ENCODE results near the gene LFNG.

LFNG gene

GRCh38 chr7:2519119-2519930, at the start of gene LFNG:
Gene LFNG, plus strand, starts transcription at chr7:2519774. Its CDS starts 88 bp downstream, at chr7:2519862.
- DNase-seq (ENCODE audit: low spot score): peak; percentile 87

DNA sequence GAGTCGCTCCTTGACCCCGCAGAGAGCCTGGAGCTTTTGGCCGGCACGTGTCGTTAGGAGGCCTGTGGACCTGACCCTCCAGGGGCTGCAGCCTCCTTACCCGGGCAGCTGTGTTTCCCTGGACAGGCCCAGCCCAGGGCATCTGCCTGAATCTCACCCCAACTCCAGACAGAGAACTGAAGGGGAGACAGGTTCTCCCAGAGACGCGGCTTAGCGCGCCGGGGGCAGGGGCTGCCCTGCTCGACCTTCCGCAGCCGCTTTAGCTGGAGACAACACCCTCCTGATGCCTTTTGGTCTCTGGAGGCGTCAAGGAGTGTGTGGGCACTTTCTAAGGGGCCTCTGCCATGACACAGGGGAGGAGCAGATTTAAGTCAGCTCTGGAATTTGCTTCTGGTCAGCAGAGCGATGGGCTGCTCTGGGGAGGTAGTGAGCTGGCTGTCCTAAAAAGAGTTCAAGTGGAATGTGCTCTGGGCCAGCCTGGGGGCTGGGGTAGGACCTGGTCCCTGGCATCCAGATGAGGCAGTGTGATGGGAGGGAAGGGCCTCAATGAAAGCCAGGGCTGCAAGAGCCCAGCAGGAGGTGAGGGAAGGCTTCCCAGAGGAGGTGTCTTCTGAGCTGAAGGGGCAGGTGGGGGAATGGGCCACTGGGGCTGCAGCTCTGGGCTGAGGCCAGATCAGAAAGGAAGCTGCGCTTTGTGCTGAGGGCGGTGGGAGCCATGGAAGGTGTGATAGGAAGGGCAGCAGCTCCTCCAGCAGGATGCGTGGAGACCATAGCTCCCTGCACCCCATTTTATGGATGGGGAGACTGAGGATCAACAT, 49.2 kb upstream of the LFNG start:
- DNase-seq (ENCODE audit: low spot score): no peak

GRCh38 chr7:2471022-2471329, 48.6 kb upstream of the LFNG start:
- DNase-seq (ENCODE audit: low spot score): peak; percentile 32

DNA sequence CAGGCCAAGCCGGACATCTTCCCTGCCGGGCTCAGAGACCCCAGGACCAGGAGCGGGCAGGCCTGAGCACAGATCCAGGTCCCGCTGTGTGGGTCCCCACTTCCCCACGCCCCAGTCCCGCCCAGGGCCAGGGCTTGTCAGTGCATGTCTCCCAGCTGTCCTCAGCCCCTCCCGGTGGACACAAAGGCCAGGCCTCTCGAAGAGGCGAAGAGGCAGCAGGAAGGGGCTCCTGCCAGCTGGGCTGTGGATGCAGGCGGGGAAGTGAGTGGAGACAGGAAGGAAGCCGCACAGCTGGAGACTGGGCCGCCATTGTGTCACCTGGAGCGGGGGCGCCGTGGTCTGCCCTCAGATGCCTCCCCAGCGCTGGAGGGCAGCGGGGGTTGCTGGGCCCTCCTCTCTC, 48.2 kb upstream of the LFNG start:
- DNase-seq (ENCODE audit: low spot score): no peak

DNA sequence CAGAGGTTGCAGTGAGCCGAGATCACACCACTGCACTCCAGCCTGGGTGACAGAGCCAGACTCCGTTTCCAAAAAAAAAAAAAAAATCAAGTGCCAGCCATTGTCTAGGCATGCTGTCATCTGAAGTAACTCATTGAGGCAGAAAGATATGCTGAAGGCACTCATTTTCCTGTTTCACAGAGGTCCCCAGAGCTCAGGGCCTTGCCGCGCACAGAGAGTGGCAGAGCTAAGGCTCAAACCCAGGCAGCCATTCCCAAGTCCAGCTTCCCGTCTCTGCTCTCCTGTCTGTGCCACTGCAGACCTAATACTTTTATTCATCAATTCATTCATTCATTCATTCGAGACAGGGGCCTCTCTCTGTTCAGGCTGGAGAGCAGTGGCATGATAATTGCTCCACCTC, 46.8 kb upstream of the LFNG start:
- DNase-seq (ENCODE audit: low spot score): no peak

GRCh38 chr7:2473496-2474180, 45.9 kb upstream of the LFNG start:
- DNase-seq (ENCODE audit: low spot score): no peak

GRCh38 chr7:2474224-2474623, 45.4 kb upstream of the LFNG start:
- no peak for DNase-seq (ENCODE audit: low spot score)

GRCh38 chr7:2474813-2475677, 44.5 kb upstream of the LFNG start:
- DNase-seq (ENCODE audit: low spot score): no peak

DNA sequence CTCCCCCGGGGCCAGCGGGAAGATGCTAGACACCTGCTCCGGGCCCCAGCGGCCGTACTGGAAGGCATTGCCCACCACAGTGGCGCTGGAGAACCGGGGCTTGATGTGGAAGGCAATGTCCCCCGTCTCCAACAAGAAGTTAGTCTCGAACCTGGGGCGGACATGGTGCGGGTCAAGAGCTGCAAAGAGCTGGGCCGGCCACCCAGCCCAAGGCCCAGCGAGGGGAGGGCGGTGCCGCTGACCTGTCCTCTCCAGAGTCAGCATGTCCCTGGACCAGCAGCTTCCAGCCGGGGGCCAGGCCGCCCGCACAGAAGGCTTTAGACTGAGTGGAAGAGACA, 43.9 kb upstream of the LFNG start:
- no peak for DNase-seq (ENCODE audit: low spot score)

- DNase-seq (ENCODE audit: low spot score): no peak
Observed at GRCh38 chr7:2476298-2476697, 43.3 kb upstream of the LFNG start, which contains the start of gene GRIFIN. Gene GRIFIN, minus strand, starts transcription at chr7:2476398. Its CDS starts 15 bp downstream, at chr7:2476383.

GRCh38 chr7:2476776-2477446, 42.7 kb upstream of the LFNG start:
- no peak for DNase-seq (ENCODE audit: low spot score)

GRCh38 chr7:2477447-2478398, 41.9 kb upstream of the LFNG start:
- peak; percentile 19 for DNase-seq (ENCODE audit: low spot score)

DNA sequence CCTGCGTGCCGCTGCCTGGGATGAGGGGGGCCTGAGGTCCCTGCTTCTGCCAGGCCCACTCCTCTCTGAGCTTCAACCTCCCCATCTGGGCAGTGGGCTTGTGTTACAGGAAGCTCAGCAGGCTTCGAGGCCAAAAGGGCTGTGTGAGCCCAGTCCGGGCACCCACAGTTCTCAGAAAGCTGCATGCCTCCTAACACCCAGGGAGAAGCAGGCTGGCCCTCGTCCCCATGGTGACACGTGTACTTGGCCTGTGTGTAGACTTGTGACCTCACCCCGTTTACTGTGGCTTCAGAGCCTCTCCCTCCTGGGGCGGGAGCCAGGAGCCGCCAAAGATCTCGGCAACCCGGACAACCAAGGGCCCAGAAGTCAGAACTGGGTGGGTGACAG, 41.2 kb upstream of the LFNG start:
- DNase-seq (ENCODE audit: low spot score): peak; percentile 16

DNA sequence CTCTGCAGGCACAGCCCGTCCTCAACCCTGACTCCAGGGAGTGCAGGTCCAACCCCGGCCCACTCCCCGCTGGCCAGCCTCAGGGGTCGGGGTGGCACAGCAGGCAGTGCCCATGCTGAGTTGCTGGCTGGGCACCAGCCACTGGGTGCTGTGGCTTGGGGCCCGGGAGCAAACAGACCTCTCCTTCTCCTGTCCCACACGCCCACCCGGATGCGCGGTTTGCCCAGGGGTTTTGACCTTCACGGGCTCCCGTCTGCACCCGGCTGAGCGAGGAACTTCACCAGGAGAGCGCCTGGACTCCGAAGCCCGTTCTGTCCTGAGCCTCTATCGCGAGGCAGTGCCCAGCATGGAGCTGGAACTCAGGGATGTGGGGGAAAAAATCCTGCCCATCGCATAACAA, 40.8 kb upstream of the LFNG start:
- DNase-seq (ENCODE audit: low spot score): no peak

DNA sequence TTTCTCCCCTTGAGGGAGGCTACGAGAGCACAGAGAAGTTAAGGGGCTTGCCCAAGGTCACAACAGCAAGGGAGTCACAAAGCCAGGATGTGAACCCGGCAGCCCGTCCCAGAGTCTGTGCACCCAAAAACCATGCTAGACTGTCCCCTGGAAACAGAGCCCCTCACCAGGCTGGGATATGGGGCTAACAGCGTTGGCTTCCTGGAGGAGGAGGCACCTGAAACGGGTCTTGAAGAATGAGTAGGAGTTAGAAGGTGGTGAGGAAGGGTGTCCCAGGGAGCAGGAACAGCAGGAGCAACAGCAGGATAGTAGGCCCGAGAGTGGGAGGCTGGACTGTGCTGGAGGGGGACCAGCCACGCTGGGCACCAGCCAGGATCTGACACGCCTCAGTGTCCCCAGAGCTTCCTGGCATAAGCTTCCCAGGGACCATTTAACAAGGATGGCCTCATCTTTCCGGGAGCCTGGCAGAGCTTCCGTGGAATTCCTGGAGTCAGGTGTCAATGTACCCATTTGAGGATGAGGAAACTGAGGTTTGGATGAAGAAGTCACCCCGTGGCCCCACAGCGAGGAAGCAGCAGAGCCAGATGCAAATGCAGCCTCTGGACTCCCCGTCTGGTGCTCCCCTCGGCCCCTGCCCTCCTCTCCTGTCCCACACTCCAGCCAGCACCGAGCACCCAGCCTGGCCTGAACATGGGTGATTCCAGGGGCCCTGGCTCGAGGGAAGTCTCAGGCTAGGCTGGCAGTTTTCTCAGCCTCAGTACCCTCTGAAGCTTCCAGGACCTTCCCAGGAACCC, 40.1 kb upstream of the LFNG start:
- DNase-seq (ENCODE audit: low spot score): no peak

DNA sequence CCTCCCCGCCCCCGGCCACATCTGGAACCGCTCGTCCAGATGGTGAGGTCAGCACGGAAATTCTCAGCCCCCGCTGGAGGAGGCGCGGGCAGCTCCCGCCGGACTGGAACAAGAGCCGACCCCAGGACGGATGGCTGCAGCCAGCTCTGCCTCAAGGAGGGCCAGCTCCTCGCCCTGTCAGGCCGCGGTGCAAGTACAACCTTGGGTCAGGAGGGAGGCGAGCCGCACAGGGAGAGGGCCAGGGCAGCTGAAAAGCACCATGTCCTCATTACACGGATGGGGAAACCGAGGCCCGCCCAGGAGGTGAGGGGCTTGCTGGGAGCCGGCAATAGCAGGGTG, 39.5 kb upstream of the LFNG start:
- no peak for DNase-seq (ENCODE audit: low spot score)

DNA sequence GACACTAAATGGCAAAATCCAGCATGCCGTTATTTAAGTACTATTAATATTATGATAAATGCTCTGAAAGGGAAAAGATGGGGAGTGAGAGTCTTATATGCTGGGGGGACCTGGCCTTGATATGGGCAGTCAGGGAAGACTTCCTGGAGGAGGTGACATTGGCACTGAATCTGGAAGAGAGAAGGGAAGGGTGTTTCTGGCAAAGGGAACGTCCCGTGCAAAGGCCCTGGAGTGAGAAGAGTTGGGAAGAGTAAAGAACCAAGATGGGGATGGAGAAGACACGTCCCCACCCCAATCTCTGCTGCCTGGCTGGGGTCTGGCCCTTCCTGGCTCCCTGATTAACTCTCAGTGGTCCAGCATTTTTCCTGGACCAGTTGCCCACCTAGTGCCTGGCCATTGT, 38.4 kb upstream of the LFNG start:
- DNase-seq (ENCODE audit: low spot score): no peak

DNA sequence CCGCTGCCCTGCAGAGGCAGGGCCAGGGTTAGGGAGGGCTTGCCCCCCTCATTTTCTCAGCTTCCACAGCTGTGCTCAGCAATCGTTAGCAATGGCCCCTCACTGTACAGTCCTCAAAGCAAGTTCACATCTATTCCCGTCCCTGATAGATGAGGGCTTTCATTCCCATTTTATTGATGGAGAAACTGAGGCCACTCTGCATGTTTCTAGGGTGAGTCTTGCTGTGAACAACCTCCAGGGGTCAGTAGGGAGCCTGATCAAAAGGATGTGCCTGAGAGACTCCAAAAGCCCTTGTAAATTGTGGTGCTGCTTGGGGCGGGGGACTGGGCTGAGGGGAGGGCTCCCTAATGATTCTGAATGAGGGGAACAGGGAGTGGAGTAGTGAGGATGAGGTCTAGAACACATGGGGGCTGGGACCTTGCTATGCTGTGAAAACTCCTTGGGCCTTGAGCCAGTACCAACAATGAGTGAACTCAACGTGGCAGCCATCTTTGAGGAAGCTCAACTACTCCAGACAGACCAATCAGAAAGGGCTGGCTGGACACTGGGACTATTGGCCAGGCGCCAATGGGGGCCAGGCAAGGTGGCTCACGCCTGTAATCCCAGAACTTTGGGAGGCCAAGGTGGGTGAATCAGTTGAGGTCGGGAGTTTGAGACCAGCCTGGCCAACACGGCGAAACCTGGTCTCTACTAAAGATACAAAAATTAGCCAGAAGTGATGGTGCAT, 36.7 kb upstream of the LFNG start:
- no peak for DNase-seq (ENCODE audit: low spot score)

GRCh38 chr7:2483494-2483893, 36.1 kb upstream of the LFNG start:
- DNase-seq (ENCODE audit: low spot score): no peak

All from RKO (cell line).